Tibial nerve (tissue), 4 donors: Measurements from ENCODE around the gene RIN1.

Source experiments
- CTCF ChIP-seq, 5 experiments: fragments of 200-600 bp in 3 of 5; fragments of 450-650 bp in 2 of 5; sonication (generic) in 3 of 5; IDR thresholded peaks; one replicate each; pipeline ENCODE4 v1.5.1; 2016 to 2019; ENCODE audit warnings: antibody characterized with exemption in 5 of 5, mild to moderate bottlenecking in 3 of 5, moderate library complexity in 2 of 5
- EP300 ChIP-seq, 2 donors: sonication (generic); formaldehyde crosslinking; IDR thresholded peaks; one replicate each; pipeline ENCODE4 v1.6.1; 2017; ENCODE audit warnings: antibody characterized with exemption in 2 of 2, mild to moderate bottlenecking in 1 of 2
- POLR2A ChIP-seq, 2 donors: fragments of 450-650 bp; IDR thresholded peaks; one replicate each; pipeline ENCODE4 v1.6.1; 2017; ENCODE audit warnings: antibody characterized with exemption in 2 of 2, mild to moderate bottlenecking in 2 of 2, moderate library complexity in 2 of 2

DNA sequence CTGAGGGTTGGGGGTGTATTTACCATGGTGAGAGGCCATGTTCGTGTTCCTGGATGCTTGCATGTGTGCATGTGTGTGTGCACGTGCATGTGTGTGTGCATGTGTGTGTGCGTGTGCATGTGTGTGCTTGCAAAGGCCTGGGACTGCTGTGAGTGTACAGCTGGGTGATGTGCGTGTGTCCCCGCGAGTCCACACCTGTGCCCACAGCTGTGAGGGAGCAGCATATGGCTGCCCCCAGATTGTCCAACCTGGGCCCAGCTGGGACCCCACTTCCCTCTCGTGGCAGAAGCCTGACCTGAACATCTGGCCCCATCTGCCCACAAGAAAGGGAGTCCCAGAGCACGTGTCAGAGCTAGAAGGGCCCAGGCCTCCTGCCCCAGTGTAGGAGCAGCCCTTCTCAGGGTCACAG is 11.0 kb downstream of the RIN1 start:
- no peak for TF ChIP-seq CTCF (IDR thresholded peaks at IDR 0.05)
- no peak for TF ChIP-seq POLR2A (IDR thresholded peaks at IDR 0.05)
- no peak for TF ChIP-seq EP300 (IDR thresholded peaks at IDR 0.05)
